ENCODE measurements around the gene FAM83F.
"Not testable (repeated sequence)": the region's sequence is repeated elsewhere in the genome, so short reads cannot be mapped to it uniquely, and the experiment has no call there.

Gene FAM83F

GRCh38 chr22:39992894-39993293 lies 1.9 kb upstream of the FAM83F start:
- DNase-seq (ENCODE audit: low read depth in 2 of 3, low spot score in 1 of 3): not testable (repeated sequence)

GRCh38 chr22:39994041-39994565 lies 651 bp upstream of the FAM83F start:
- peak; percentile 15 to 25 (median 15) for DNase-seq (ENCODE audit: low read depth in 2 of 3, low spot score in 1 of 3)

DNA sequence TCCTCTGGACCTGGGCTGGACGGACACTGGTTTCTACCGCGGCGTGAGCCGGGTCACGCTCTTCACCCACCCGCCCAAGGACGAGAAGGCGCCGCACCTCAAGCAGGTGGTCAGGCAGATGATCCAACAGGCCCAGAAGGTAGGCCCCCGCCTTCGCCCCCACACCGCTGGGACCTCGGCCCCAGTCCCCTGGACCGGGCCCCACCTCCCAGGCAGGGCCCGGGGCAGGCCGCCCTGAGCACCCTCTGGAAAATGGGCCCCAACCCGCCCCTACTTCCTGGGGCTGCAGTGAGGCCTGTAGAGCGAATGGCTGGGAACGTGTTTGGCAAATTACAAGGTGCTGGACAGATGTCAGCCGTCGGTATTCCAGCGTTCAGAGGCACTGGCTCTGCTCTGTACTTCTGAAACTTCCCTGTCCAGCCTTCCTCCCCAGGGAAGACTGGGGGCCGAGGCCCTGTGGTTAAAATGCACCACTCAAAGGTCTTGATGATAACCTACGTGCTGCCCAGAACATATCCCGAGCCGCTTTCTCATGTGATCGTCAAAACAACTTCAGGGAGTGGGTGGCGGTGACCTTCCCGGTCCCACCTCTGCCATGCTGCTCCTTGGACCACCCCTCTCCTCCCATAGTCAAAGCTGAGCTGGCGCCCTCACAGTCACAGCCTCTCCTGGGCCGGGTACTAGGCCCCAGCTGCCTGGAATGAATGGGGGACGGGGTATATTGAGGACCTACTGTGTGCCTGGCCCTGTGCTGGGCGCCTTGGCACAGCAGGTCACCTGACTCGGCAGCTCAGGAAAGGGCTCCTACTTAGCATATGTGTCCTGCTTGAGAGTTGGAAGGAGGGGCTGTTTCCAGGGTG lies 869 bp downstream of the FAM83F start:
- DNase-seq (ENCODE audit: low read depth in 2 of 3, low spot score in 1 of 3): no peak

DNA sequence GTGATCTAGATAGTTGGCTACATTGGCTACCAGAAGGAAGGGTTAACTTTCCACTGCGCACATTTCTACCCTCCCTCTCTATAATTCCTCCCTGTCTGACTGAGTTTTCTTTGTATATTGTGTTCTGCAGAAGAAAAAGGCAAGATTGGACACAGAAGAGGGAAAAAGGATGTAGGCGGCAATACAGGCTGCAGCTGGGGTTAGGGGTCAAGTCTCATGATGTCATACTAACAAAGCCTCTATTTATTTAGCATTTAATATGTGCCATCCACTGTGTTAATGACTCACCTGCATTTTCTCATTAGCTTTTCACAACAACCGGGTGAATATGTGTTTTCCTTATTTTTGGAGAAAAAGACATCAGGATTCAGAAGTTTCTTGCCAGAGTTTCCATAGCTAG lies 2.0 kb downstream of the FAM83F start:
- DNase-seq (ENCODE audit: low read depth in 2 of 3, low spot score in 1 of 3): no peak

DNA sequence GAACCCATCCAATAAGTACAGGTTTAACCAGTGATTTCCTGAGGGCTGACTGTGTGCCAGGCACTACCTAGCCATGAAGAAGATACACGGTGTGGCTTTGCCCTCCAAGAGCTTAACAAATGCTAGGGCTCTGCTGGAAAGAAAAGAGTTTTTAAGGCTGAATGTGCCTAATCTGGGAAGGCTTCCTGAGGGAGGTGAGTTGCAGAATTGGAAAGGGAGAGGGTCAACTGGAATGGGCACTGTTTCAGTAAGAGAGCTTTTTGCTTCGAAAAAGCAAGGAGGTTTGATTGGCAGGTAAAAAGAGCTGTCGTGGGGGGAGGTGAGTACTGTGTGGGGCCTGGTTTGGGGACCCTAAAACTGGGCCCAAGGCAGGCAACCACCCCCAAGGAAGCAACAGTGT lies 2.7 kb downstream of the FAM83F start:
- DNase-seq (ENCODE audit: low read depth in 2 of 3, low spot score in 1 of 3): no peak

GRCh38 chr22:39997939-39998726 lies 3.4 kb downstream of the FAM83F start:
- no peak for DNase-seq (ENCODE audit: low read depth in 2 of 3, low spot score in 1 of 3)

GRCh38 chr22:39999144-39999757 lies 4.5 kb downstream of the FAM83F start:
- DNase-seq (ENCODE audit: low read depth in 2 of 3, low spot score in 1 of 3): no peak

- no peak for DNase-seq (ENCODE audit: low read depth in 2 of 3, low spot score in 1 of 3)
Measured at GRCh38 chr22:40000171-40000570, 5.4 kb downstream of the FAM83F start.

- no peak for DNase-seq (ENCODE audit: low read depth in 2 of 3, low spot score in 1 of 3)
Measured at GRCh38 chr22:40001106-40001505, 6.4 kb downstream of the FAM83F start.

DNA sequence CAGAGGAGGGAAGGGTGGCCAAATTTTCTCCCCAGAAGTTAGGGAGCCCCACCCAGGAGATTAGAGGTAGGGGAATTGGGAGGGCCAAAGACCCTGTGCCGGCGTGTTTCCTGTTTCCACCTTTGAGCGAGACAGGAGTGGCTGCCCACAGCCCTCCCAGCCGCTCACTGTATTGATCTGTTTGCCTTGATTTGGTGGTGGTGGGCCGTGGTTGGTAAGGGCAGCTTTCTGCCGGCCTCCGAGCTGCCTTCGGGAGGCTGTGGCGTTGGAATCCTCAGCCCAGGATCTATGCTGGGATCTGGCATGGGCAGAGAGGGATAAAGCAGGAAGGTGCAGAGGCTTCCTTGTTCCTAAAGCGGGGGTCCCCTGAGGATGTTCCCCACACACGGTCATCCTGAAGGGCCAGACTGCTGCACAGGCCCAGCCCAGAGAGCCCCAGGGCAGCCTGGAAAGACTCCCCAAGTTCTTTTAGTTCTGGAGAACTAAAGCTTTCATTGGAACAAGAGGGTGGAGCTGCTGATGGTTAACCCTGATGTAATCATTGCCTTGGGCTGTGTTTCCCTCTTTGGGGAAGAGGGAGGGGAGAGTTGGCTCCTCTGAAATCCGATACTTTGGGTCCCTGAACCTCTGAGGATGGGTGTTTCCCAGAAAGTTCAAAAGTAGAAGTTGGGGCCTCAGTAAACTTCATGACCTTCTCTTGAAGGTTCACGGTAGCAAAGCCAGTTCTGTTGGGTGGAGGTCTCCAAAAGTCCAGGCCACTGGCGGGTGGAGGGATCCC lies 7.2 kb downstream of the FAM83F start:
- DNase-seq (ENCODE audit: low read depth in 2 of 3, low spot score in 1 of 3): no peak

GRCh38 chr22:40002935-40003715 lies 8.4 kb downstream of the FAM83F start:
- no peak for DNase-seq (ENCODE audit: low read depth in 2 of 3, low spot score in 1 of 3)

DNA sequence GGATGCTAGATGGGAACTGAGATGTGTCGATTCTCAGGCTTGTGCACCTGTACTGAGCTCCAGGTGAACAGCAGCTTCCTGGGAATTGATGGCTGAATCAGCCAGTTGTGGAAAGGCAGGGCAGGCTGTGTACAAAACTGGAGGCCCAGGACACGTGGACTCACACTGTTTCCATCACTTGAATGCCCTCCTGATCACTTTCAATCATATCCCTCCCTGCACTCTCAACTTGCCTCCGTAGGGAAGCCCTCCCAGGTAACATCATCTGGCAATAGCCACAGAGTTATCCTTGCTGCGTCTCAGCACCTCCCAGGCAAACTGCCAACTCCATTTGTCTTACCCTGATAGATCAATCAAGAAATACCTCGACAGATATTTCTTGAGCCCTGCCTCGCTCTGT lies 10.1 kb downstream of the FAM83F start:
- DNase-seq (ENCODE audit: low read depth in 2 of 3, low spot score in 1 of 3): no peak

GRCh38 chr22:40006641-40007040 lies 11.9 kb downstream of the FAM83F start:
- DNase-seq (ENCODE audit: low read depth in 2 of 3, low spot score in 1 of 3): no peak

GRCh38 chr22:40007853-40008710 lies 13.3 kb downstream of the FAM83F start:
- no peak for DNase-seq (ENCODE audit: low read depth in 2 of 3, low spot score in 1 of 3)

DNA sequence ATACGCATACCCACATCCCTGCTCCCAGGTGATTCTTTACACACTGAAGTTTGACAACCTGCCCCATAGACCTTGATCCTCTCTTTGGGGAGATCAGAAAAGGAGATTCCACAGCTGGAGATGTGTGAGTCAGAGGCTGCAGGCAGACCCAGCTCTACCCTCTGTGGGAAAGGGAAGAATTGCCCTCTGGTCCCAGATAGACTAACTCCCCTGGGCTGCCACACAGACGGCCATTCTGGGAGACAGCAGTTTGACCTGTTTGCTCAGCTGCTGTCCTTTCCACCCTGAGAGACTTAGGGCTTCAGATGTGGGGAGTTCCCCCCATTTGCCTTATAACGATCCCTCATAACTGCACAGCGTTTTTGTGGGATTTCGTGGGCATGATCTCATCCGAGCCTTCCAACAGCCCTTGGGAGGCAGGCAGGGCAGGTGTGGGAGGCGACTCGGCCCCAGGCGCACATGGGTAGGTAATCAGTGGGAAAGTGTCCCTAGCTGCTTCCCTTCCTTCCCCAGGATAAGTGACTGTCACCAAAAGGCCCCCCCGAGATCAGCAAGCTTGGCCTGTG lies 14.1 kb downstream of the FAM83F start:
- DNase-seq (ENCODE audit: low read depth in 2 of 3, low spot score in 1 of 3): no peak

GRCh38 chr22:40009292-40009774 lies 14.6 kb downstream of the FAM83F start:
- no peak for DNase-seq (ENCODE audit: low read depth in 2 of 3, low spot score in 1 of 3)

- no peak for DNase-seq (ENCODE audit: low read depth in 2 of 3, low spot score in 1 of 3)
Measured at GRCh38 chr22:40009951-40010671, 15.4 kb downstream of the FAM83F start.

GRCh38 chr22:40010746-40011145 lies 16.0 kb downstream of the FAM83F start:
- no peak for DNase-seq (ENCODE audit: low read depth in 2 of 3, low spot score in 1 of 3)

Data from stimulated activated CD4-positive, alpha-beta T cell treated with anti-CD3 and anti-CD28 coated beads, Interleukin-12 subunit alpha, Interleukin-12 subunit beta, amount 100 ng/mL, for 48 hours (primary cell).